ENCODE measurements around the gene SAMD3.
"Not testable (repeated sequence)": the region's sequence is repeated elsewhere in the genome, so short reads cannot be mapped to it uniquely, and the experiment has no call there.

SAMD3 gene

GRCh38 chr6:130222775-130223174, at the start of gene SAMD3:
Gene SAMD3 (minus strand): TSS chr6:130222951. CDS start chr6:130215273, 7,678 bp downstream.
- DNase-seq (ENCODE audit: extremely low spot score), result no peak
- CTCF ChIA-PET, result no interaction called here
- TF ChIP-seq CTBP1 (IDR thresholded peaks at IDR 0.05; ENCODE audit: borderline replicate concordance) (no peak), SUZ12 (IDR thresholded peaks at IDR 0.05) (no peak), ZNF384 (IDR thresholded peaks at IDR 0.05) (no peak), BHLHE40 (IDR thresholded peaks at IDR 0.05; ENCODE audit: borderline replicate concordance) (no peak), L3MBTL2 (conservative IDR thresholded peaks at IDR 0.05) (no peak), FOXM1 (IDR thresholded peaks at IDR 0.05; ENCODE audit: borderline replicate concordance) (no peak), SP1 (IDR thresholded peaks at IDR 0.05) (no peak), ELF4 (IDR thresholded peaks at IDR 0.05) (no peak), HDGF (IDR thresholded peaks at IDR 0.05; ENCODE audit: borderline replicate concordance) (no peak)
- POLR2A ChIA-PET, result no interaction called here

GRCh38 chr6:130269969-130270635, 47.4 kb upstream of the SAMD3 start:
- ChIA-PET CTCF (no interaction called here), POLR2A (no interaction called here)
- DNase-seq (ENCODE audit: extremely low spot score), result no peak
- no peak for TF ChIP-seq ZNF384 (IDR thresholded peaks at IDR 0.05)
- no peak for TF ChIP-seq NFRKB (IDR thresholded peaks at IDR 0.05)
- no peak for TF ChIP-seq L3MBTL2 (conservative IDR thresholded peaks at IDR 0.05)
- TF ChIP-seq FOXA1 (IDR thresholded peaks at IDR 0.05), result no peak
- no peak for TF ChIP-seq LEF1 (IDR thresholded peaks at IDR 0.05; ENCODE audit: borderline replicate concordance)
- no peak for TF ChIP-seq CTBP1 (IDR thresholded peaks at IDR 0.05; ENCODE audit: borderline replicate concordance)
- no peak for TF ChIP-seq FOXM1 (IDR thresholded peaks at IDR 0.05; ENCODE audit: borderline replicate concordance)
- no peak for TF ChIP-seq HDGF (IDR thresholded peaks at IDR 0.05; ENCODE audit: borderline replicate concordance)
- TF ChIP-seq PKNOX1 (IDR thresholded peaks at IDR 0.05), result no peak
- no peak for TF ChIP-seq SP1 (IDR thresholded peaks at IDR 0.05)
- TF ChIP-seq FOXK2 (IDR thresholded peaks at IDR 0.05), result no peak
- TF ChIP-seq SUZ12 (IDR thresholded peaks at IDR 0.05), result no peak
- TF ChIP-seq ARNT (IDR thresholded peaks at IDR 0.05), result no peak
- no peak for TF ChIP-seq ELF4 (IDR thresholded peaks at IDR 0.05)
- no peak for TF ChIP-seq BHLHE40 (IDR thresholded peaks at IDR 0.05; ENCODE audit: borderline replicate concordance)

- DNase-seq (ENCODE audit: extremely low spot score); POLR2A ChIA-PET; CTCF ChIA-PET: not testable (repeated sequence)
Measured at GRCh38 chr6:130265553-130265952, 42.8 kb upstream of the SAMD3 start.

GRCh38 chr6:130262008-130262407, 39.3 kb upstream of the SAMD3 start:
- ChIA-PET CTCF (no interaction called here), POLR2A (no interaction called here)
- DNase-seq (ENCODE audit: extremely low spot score), result no peak
- TF ChIP-seq CTBP1 (IDR thresholded peaks at IDR 0.05; ENCODE audit: borderline replicate concordance) (no peak), SP1 (IDR thresholded peaks at IDR 0.05) (no peak), ZNF384 (IDR thresholded peaks at IDR 0.05) (no peak), TARDBP (IDR thresholded peaks at IDR 0.05) (no peak), L3MBTL2 (conservative IDR thresholded peaks at IDR 0.05) (no peak), LEF1 (IDR thresholded peaks at IDR 0.05; ENCODE audit: borderline replicate concordance) (no peak), SUZ12 (IDR thresholded peaks at IDR 0.05) (no peak), ARNT (IDR thresholded peaks at IDR 0.05) (no peak), PKNOX1 (IDR thresholded peaks at IDR 0.05) (no peak), BHLHE40 (IDR thresholded peaks at IDR 0.05; ENCODE audit: borderline replicate concordance) (no peak), FOXM1 (IDR thresholded peaks at IDR 0.05; ENCODE audit: borderline replicate concordance) (no peak), NFRKB (IDR thresholded peaks at IDR 0.05) (no peak), ELF4 (IDR thresholded peaks at IDR 0.05) (no peak), FOXA1 (IDR thresholded peaks at IDR 0.05) (no peak), FOXK2 (IDR thresholded peaks at IDR 0.05) (no peak), HDGF (IDR thresholded peaks at IDR 0.05; ENCODE audit: borderline replicate concordance) (no peak)

GRCh38 chr6:130261558-130261957, 38.8 kb upstream of the SAMD3 start:
- CTCF ChIA-PET; DNase-seq (ENCODE audit: extremely low spot score); POLR2A ChIA-PET: not testable (repeated sequence)

GRCh38 chr6:130260614-130261241, 38.0 kb upstream of the SAMD3 start:
- POLR2A ChIA-PET; CTCF ChIA-PET; DNase-seq (ENCODE audit: extremely low spot score): not testable (repeated sequence)

- CTCF ChIA-PET, result not testable (repeated sequence)
Measured at GRCh38 chr6:130260050-130260462, 37.3 kb upstream of the SAMD3 start.

GRCh38 chr6:130259557-130259956, 36.8 kb upstream of the SAMD3 start:
- DNase-seq (ENCODE audit: extremely low spot score), result no peak
- TF ChIP-seq FOXA1 (IDR thresholded peaks at IDR 0.05), result no peak
- TF ChIP-seq BHLHE40 (IDR thresholded peaks at IDR 0.05; ENCODE audit: borderline replicate concordance), result no peak
- no peak for TF ChIP-seq PKNOX1 (IDR thresholded peaks at IDR 0.05)
- no peak for TF ChIP-seq L3MBTL2 (conservative IDR thresholded peaks at IDR 0.05)
- TF ChIP-seq ARNT (IDR thresholded peaks at IDR 0.05), result no peak
- no peak for TF ChIP-seq LEF1 (IDR thresholded peaks at IDR 0.05; ENCODE audit: borderline replicate concordance)
- TF ChIP-seq ELF4 (IDR thresholded peaks at IDR 0.05), result no peak
- CTCF ChIA-PET, result no interaction called here
- POLR2A ChIA-PET, result no interaction called here

More at GRCh38 chr6:130260050-130260462, 37.3 kb upstream of the SAMD3 start:
- DNase-seq (ENCODE audit: extremely low spot score); POLR2A ChIA-PET: not testable (repeated sequence)
